Panc1 (cell line): ENCODE data around the gene GSC2.

Experiments used
- CTCF ChIP-seq: fragments of 450-650 bp; IDR thresholded peaks from 2 replicates; pipeline ENCODE4 v1.5.1; 2017; ENCODE audit warnings: mild to moderate bottlenecking
- POLR2AphosphoS5 ChIP-seq: IDR thresholded peaks from 2 replicates; pipeline ENCODE4 v1.6.1; 2012; ENCODE audit warnings: mild to moderate bottlenecking, low read depth, low read length, moderate library complexity
- REST ChIP-seq, 2 experiments: IDR thresholded peaks; 2 replicates each; pipeline ENCODE4 v1.6.1; 2011 to 2012; ENCODE audit warnings: low read depth in 2 of 2, control low read depth in 1 of 2, low read length in 1 of 2, mild to moderate bottlenecking in 1 of 2, moderate library complexity in 1 of 2; ENCODE audit not compliant: insufficient read depth in 1 of 2

- no peak for TF ChIP-seq CTCF
- TF ChIP-seq REST (IDR thresholded peaks at IDR 0.05; ENCODE audit: insufficient read depth in 1 of 2, low read depth in 2 of 2, low read length in 1 of 2) = no peak
- no peak for TF ChIP-seq POLR2AphosphoS5
Observed at GRCh38 chr22:19106886-19107729, 43.0 kb downstream of the GSC2 start.
